SK-N-SH (cell line): Measurements from ENCODE around the gene SLCO2A1.

Experiments used
- CHD2 ChIP-seq: fragments of 150-350 bp; IDR thresholded peaks from 2 replicates; pipeline ENCODE4 v1.6.1; 2018; ENCODE audit warnings: low read length; ENCODE audit not compliant: partially characterized antibody
- CTCF ChIP-seq: fragments of 200-600 bp; sonication (generic); IDR thresholded peaks from 2 replicates; pipeline ENCODE4 v1.6.1; 2017; ENCODE audit warnings: antibody characterized with exemption, mild to moderate bottlenecking, moderate library complexity
- EP300 ChIP-seq, 2 experiments: IDR thresholded peaks; 2 replicates each; pipeline versions ENCODE4 v1.4.0 to v1.6.1; 2012; ENCODE audit warnings: borderline replicate concordance in 1 of 2, low read depth in 1 of 2, low read length in 1 of 2
- FOXM1 ChIP-seq: IDR thresholded peaks from 2 replicates; pipeline ENCODE4 v1.4.0; 2012; ENCODE audit warnings: low read depth, mild to moderate bottlenecking
- GABPA ChIP-seq: IDR thresholded peaks from 2 replicates; pipeline ENCODE4 v1.4.0; 2012; ENCODE audit warnings: low read depth, mild to moderate bottlenecking
- MAX ChIP-seq: IDR thresholded peaks from 2 replicates; pipeline ENCODE4 v1.4.0; 2012; ENCODE audit warnings: low read depth
- NRF1 ChIP-seq: IDR thresholded peaks from 2 replicates; pipeline ENCODE4 v1.6.1; 2012; ENCODE audit warnings: low read depth, mild to moderate bottlenecking, low read length
- PBX3 ChIP-seq: IDR thresholded peaks from 2 replicates; pipeline ENCODE4; 2012
- RAD21 ChIP-seq: IDR thresholded peaks from 2 replicates; pipeline ENCODE4 v1.6.1; 2012; ENCODE audit warnings: mild to moderate bottlenecking, low read length
- REST ChIP-seq: IDR thresholded peaks from 2 replicates; pipeline ENCODE4 v1.6.1; 2012; ENCODE audit warnings: mild to moderate bottlenecking, low read depth, low read length, moderate library complexity
- SMC3 ChIP-seq: IDR thresholded peaks from 2 replicates; pipeline ENCODE4 v1.6.1; 2012; ENCODE audit warnings: low read depth, low read length, improper control_type of control experiment
- TAF1 ChIP-seq: IDR thresholded peaks from 2 replicates; pipeline ENCODE4 v1.6.1; 2012; ENCODE audit warnings: low read depth, mild to moderate bottlenecking, low read length, moderate library complexity, borderline replicate concordance
- TEAD4 ChIP-seq: IDR thresholded peaks from 2 replicates; pipeline ENCODE4 v1.4.0; 2012; ENCODE audit warnings: mild to moderate bottlenecking, borderline replicate concordance; ENCODE audit not compliant: insufficient read depth
- USF1 ChIP-seq: IDR thresholded peaks from 2 replicates; pipeline ENCODE4 v1.4.0; 2012; ENCODE audit warnings: low read depth, borderline replicate concordance

- no peak for TF ChIP-seq CTCF
- TF ChIP-seq USF1: no peak
- no peak for TF ChIP-seq RAD21
- TF ChIP-seq TAF1: no peak
- no peak for TF ChIP-seq REST
- no peak for TF ChIP-seq TEAD4
- TF ChIP-seq CHD2: no peak
- TF ChIP-seq MAX: no peak
- TF ChIP-seq NRF1: no peak
- no peak for TF ChIP-seq GABPA
- no peak for TF ChIP-seq SMC3
- no peak for TF ChIP-seq FOXM1
- TF ChIP-seq PBX3: no peak
- TF ChIP-seq EP300 (IDR thresholded peaks at IDR 0.05; ENCODE audit: borderline replicate concordance in 1 of 2, low read depth in 1 of 2, low read length in 1 of 2): no peak
Measured at GRCh38 chr3:134037168-134037567, 7.4 kb upstream of the SLCO2A1 start.
